Measurements from ENCODE around the gene WRAP73.

Gene WRAP73

GRCh38 chr1:3644273-3644672 is 5.6 kb downstream of the WRAP73 start:
- DNase-seq: no peak

- DNase-seq: no peak
These were observed 6.8 kb downstream of the WRAP73 start for GRCh38 chr1:3642919-3643675.

- no peak for DNase-seq
These were observed 8.1 kb downstream of the WRAP73 start for GRCh38 chr1:3641816-3642215.

- no peak for DNase-seq
These were observed 8.7 kb downstream of the WRAP73 start for GRCh38 chr1:3641046-3641760.

- no peak for DNase-seq
These were observed 9.6 kb downstream of the WRAP73 start for GRCh38 chr1:3640121-3640837.

GRCh38 chr1:3639397-3639911 is 10.4 kb downstream of the WRAP73 start:
- DNase-seq: no peak

GRCh38 chr1:3638676-3639075 is 11.2 kb downstream of the WRAP73 start:
- DNase-seq: no peak

GRCh38 chr1:3638027-3638426 is 11.9 kb downstream of the WRAP73 start:
- no peak for DNase-seq

- DNase-seq: no peak
These were observed 13.4 kb downstream of the WRAP73 start for GRCh38 chr1:3636531-3636930.

- no peak for DNase-seq
These were observed 13.8 kb downstream of the WRAP73 start for GRCh38 chr1:3636080-3636479.

GRCh38 chr1:3634059-3634800 is 15.7 kb downstream of the WRAP73 start:
- no peak for DNase-seq

GRCh38 chr1:3633344-3634058 is 16.4 kb downstream of the WRAP73 start:
- DNase-seq: no peak

- DNase-seq: no peak
These were observed 17.1 kb downstream of the WRAP73 start for GRCh38 chr1:3632716-3633343.

GRCh38 chr1:3632298-3632697 is 17.6 kb downstream of the WRAP73 start:
- no peak for DNase-seq

GRCh38 chr1:3631320-3632260 is 18.3 kb downstream of the WRAP73 start:
- DNase-seq: no peak

- DNase-seq: no peak
These were observed 19.0 kb downstream of the WRAP73 start for GRCh38 chr1:3630914-3631313.

GRCh38 chr1:3630161-3630611 is 19.7 kb downstream of the WRAP73 start:
- no peak for DNase-seq

GRCh38 chr1:3629561-3630160 is 20.2 kb downstream of the WRAP73 start:
- no peak for DNase-seq

GRCh38 chr1:3628445-3628844 is 21.5 kb downstream of the WRAP73 start:
- DNase-seq: no peak
